Measurements from ENCODE around the gene SUSD1.
A peak's percentile ranks its signal among the peaks of the same experiment; 100 is the strongest.
"Not testable (repeated sequence)": the region's sequence is repeated elsewhere in the genome, so short reads cannot be mapped to it uniquely, and the experiment has no call there.

The SUSD1 gene

DNA sequence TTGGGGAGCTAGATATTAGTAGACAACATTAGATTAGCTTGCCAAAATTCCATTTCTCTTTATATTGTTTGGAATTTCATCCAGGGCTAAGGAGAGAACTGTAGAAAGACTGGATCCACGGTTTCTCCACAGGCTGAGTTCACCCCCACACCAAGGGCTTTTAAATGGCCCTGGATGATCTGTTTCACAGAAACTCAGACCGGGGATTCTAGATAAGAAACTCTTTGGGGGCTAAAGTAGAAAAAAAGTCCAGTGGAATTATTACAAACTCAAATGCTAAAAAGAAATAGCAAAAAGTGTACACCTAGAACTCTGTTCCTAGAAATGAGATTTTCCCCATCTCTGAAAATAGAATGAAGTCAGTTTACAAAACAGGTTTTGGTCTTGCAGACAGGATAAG is 80.9 kb downstream of the SUSD1 start:
- no peak for DNase-seq

DNA sequence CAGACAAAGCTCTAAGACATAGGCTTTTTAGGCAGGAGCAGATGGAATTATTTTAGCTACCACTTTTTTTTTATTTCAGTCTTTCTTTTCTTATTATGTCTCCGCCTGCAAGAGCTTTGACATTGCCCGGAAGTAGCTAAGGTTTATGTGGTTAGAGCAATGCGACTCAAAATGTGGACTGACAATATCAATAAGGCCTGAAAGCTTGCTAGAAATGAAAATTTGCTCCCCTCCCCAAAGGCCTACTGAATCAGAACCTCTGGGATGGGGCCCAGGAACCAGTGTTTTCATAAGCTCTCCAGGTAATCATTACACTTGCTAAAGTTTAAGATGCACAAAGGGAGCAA is 81.3 kb downstream of the SUSD1 start:
- no peak for DNase-seq

DNA sequence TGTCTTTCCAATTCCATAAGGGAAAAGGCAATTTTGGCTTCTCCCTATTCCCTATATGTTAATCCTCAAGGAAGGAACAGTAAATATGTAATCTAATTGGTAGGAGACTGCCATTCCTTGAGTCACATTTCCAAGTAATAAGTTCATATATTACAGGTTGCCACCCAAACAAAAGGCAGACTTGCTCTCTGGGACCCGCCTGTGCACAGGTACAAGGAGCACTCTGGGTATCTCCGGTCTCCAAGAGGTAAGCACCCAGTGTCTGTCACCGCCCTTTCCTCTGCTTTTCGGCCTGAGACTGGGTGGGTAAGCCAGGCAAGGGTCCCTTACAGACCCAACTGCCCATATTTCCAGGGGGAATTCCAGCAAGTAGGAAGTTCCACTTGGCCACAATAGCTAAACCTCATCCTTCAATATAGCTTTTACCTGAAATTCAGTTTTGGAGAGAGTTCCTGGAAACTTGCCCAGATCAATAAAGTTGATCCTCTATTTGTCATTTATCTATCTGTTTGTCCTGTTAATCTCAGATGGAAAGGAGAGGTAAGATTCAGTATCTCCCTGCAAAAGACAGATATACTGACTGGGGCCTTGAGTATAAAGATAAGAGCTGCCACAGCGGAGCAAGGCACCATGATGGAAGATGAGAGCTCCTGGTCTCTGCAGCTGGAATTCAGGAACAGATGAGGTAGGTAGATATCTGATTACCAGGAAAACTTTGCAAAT is 81.8 kb downstream of the SUSD1 start:
- no peak for DNase-seq

DNA sequence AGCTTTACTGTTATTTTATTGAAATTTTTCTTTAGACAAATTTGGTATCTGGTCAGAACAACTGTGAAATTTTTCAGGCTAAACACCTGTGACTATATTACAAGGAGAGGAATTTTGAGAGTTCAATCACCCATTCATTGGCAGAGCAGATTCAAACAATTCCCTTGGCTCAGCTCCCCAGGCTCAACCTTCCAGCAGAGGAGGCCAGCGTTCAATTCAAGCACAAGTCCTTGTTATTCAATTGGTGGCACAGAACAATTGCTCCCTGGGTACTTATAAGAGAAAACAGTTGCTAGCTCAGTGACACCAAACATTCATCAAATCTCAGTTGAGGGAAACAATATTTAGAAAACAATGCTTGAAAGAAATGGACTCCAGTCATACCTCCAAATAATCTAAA is 83.3 kb downstream of the SUSD1 start:
- no peak for DNase-seq

- DNase-seq = no peak
Observed at GRCh38 chr9:112087506-112087905, 87.6 kb downstream of the SUSD1 start.

GRCh38 chr9:112086627-112087026 is 88.5 kb downstream of the SUSD1 start:
- DNase-seq = no peak

- no peak for DNase-seq
Observed at GRCh38 chr9:112084907-112085306, 90.2 kb downstream of the SUSD1 start.

- no peak for DNase-seq
Observed at GRCh38 chr9:112084334-112084733, 90.8 kb downstream of the SUSD1 start.

- DNase-seq = no peak
Observed at GRCh38 chr9:112081918-112082729, 93.0 kb downstream of the SUSD1 start.

GRCh38 chr9:112080831-112081542 is 94.1 kb downstream of the SUSD1 start:
- DNase-seq = no peak

DNA sequence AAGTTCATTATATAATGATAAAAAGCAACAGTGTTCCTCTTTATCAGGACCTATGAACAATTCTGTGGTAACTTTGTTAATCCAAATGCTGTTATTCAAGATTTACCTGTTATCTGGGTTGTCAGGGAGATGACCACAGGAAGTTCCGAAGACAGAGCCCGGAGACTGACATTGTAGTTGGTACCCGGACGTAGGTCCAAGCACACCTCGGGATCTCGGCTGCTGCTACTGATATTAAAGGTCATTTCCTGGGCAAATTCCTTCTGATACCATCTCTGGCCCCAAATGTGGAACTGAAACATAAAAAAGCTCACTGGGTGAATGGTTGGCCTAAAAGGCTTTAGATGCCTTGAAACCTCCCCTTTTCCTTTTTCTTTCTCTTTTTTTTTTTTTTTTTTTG is 96.7 kb downstream of the SUSD1 start:
- DNase-seq = peak; percentile 88

DNA sequence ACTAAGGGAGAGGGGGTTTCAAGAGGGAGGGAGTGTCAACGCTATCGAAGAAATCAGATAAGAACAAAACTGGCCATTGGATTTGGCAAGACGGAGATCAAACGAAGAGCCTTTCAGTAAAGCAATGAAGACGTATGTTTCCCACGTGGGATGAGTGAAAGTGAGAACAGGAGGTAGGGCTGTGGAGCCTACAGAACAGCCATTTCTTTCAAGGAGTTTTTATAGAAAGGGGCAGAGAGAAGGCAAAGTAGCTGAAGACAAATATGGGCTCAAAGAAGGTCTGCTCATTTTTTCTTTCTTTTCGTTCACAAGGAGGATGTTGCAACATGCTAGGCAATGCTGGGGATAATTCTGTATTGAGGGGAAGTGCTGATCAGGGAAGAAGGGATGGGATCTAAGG is 98.3 kb downstream of the SUSD1 start:
- DNase-seq = no peak

- no peak for DNase-seq
Observed at GRCh38 chr9:112075009-112075378, 100.1 kb downstream of the SUSD1 start.

GRCh38 chr9:112074250-112075008 is 100.7 kb downstream of the SUSD1 start:
- peak; percentile 91 for DNase-seq

GRCh38 chr9:112073639-112074173 is 101.4 kb downstream of the SUSD1 start:
- not testable (repeated sequence) for DNase-seq

- peak; percentile 84 for DNase-seq
Observed at GRCh38 chr9:112072721-112073638, 102.1 kb downstream of the SUSD1 start.

DNA sequence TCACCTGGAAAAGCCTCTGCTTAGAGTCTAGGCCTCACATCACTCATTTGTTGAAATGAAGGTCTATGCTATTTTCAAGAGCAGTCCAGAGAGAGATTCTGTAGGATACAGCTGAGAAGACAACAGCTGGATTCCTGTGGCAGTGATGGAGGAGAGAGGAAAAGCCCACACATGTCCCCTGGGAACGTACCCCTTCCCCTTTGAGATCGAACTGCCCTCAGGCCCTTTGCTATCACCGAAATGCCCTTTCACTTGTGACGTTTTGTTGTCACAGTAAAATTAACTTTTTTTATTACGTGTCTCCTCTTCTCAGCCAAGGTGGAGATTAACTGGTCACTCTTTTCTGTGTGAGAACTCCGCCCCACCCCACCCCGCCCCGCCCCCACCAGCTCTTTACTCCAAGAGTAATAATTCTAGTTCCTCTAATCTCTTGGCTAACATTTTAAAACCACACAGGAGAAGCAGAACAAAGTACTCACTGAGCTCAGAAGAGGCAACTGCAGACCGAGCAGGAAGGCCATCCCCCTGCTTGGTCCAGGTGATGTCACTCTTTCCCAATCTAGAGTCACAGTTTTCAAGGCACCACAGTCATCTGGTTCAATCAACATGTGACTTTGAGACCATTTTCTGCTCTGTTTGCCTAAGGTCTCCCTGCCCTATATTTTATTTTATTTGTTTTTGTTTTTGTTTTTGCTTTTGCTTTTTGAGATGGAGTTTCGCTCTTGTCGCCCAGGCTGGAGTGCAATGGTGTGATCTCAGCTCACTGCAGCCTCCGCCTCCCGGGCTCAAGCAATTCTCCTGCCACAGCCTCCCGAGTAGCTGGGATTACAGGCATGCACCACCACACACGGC is 105.6 kb downstream of the SUSD1 start:
- no peak for DNase-seq

- DNase-seq = peak; percentile 76
Observed at GRCh38 chr9:112065806-112066606, 109.1 kb downstream of the SUSD1 start.

DNA sequence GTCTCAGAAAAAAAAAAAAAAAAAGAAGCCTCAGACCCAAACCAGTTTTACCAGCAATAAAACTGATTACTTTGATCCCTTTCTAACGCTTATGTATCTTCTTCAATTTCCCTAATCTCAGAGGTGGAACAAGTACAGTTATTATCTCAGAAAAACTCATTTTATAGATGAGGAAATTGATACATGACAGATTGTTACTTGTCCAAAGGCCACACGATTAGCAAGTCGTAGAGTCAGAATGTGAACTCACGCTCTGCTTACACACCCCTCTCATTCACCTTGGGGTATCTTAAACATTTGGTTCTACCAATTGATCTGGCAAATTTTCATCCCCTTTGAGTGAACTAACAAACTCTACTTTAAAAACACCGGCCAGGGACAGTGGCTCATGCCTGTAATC is 110.2 kb downstream of the SUSD1 start:
- no peak for DNase-seq

DNA sequence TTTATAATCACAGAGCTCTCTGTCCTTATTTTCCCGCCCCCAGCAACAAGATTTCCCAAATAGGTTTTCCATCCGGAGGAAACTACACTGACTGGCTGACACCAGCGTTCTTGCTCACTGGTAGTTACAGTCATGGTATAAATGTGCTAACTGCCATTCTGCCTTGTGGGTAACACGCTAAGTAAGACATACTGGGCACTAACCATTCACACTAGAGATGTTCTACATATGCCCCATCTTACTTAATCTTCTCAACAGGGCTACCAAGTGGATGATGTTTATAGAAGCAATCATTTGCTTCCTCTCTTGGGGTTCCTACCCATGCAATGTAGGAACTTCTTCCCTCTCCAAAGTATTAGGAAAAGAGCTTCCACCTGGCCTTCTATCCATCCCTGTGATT is 111.5 kb downstream of the SUSD1 start:
- no peak for DNase-seq

All from NCI-H226 (cell line).